Measurements from ENCODE around the gene TNK1.
"Not testable (repeated sequence)": the region's sequence is repeated elsewhere in the genome, so short reads cannot be mapped to it uniquely, and the experiment has no call there.

The TNK1 gene

DNA sequence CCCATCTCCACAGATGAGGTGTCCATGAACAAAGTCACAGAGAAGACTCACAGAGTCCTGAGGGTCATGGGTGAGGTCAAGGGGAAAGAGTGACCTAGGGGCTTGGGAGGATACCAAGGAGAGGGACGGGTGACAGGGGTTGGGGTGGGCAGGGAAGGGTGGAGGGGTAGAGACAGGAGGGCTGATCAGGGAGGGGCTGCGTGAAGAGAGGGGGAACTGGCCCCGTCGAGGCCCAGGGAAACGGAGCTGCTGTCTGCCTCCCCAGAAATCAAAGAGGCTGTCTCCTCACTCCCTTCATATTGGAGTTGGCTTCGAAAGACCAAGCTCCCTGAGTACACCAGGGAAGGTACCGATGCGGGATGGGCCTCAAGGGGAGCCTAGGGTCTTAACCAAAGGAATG is 25.3 kb upstream of the TNK1 start:
- DNase-seq = no peak

GRCh38 chr17:7356072-7356549 is 24.8 kb upstream of the TNK1 start:
- DNase-seq = peak; percentile 37 to 82

- no peak for DNase-seq
Measured at GRCh38 chr17:7356756-7357155, 24.1 kb upstream of the TNK1 start.

DNA sequence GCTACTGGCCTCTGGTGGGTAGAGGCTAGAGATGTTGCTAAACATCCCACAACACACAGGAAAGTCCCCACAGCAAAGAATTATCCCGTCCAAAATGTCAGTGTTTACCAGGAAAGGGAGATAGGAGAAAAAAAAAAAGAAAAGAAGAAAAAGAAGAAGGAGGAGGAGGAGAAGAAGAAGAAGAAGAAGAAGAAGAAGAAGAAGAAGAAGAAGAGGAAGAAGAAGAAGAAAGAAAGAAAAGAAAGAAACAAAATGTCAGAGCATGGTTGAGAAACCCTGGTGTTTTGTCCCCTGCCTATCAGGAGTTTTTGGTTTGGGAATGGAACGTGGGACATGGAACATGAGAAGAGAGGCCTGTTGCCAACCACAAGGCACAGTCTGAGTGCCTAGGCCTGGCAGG is 23.5 kb upstream of the TNK1 start:
- DNase-seq = no peak

- DNase-seq = no peak
Measured at GRCh38 chr17:7361906-7362305, 19.0 kb upstream of the TNK1 start.

- no peak for DNase-seq
Measured at GRCh38 chr17:7363311-7363710, 17.6 kb upstream of the TNK1 start.

- not testable (repeated sequence) for DNase-seq
Measured at GRCh38 chr17:7365963-7366362, 14.9 kb upstream of the TNK1 start.

DNA sequence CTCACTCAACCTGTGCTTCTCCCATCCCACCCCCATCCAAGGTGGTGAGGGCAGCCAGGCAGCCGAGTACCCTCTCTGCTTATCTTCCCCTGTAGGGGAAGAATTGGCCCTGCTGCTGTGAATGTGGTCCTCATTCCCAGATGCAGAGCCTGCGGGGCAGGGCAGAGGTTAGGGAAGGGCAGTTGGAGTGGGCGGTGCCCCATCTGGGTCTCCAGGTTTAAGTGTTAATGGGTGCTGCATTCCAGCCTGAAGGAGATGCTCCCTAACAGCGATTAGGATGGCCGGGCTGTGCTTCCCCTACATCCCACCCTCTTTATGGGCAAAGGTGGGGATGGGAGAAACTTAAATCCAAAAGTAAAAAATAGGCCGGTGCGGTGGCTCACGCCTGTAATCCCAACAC is 13.8 kb upstream of the TNK1 start:
- no peak for DNase-seq

- DNase-seq = no peak
Measured at GRCh38 chr17:7367918-7368598, 12.8 kb upstream of the TNK1 start.

GRCh38 chr17:7368599-7368994 is 12.3 kb upstream of the TNK1 start:
- DNase-seq = not testable (repeated sequence)

DNA sequence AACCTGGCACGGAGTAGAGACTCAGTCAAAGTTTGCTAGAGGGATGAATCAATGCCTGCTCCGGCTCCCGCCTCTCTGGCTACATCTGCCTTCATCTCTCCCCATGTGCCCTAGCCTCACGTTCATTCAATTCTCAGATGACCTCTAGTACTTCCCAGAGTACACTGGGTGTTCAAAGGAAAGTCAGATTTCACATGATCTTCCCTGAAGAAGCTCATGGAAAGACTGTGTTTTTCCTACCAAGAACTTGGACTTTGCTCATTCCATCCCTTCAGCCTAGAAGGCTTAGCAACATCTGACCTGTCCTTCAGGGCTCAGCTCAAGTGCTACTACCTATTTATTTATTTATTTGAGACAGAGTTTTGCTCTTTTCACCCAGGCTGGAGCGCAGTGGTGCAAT is 11.1 kb upstream of the TNK1 start:
- no peak for DNase-seq

DNA sequence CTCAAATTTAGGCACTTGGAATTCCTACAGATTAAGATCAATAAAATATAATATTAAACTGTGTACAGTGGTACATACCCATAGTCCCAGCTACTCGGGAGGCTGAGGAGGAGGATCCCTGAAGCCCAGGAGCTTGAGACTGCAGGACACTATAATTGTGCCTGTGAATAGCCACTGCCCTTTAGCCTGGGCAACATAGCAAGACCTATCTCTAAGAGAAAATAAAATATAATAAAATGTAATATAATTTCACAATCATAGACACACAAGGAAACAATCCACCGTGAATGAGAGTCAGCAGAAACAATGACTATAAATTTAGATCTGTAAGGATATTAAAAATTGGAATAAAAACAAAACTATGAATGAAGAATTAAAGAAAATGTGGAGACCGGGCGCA is 10.0 kb upstream of the TNK1 start:
- no peak for DNase-seq

- DNase-seq = no peak
Measured at GRCh38 chr17:7374353-7374752, 6.5 kb upstream of the TNK1 start.

DNA sequence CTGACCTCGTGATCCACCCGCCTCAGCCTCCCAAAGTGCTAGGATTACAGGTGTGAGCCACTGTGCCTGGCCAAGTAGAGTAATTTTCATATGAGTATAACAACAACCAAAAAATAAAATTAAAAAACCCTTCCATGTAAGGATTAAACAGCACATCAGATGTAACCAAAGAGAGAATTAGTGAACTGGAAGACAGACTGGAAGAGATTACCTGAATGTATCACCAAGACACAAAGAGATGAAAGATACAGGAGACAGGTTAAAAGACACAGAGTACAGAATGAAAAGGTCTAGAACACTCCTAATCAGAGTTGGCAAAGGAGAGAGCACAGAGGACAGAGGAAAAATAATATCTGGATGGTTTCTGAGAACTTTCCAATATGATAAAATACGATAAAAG is 1.8 kb upstream of the TNK1 start:
- DNase-seq = no peak

DNA sequence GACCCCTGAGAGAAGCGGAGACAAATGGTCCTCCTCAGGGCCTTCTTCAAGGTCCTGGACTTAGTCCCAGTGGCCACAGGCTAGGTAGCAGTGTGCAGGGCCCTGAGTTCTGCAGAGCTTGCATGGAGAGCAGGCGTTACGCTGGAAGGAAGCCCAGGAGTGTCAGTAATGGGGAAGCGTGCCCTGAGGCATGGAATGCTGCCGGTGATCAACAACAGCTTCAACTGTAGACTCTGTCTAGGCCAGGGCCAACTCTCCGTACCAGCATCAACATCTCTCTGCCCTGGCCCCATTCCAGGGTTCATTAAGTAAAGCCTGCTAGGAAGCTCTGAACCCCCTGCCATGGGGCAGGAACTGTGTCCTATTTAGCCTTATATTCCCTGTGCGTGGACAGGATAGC is 568 bp upstream of the TNK1 start:
- no peak for DNase-seq

- no peak for DNase-seq
Measured at GRCh38 chr17:7382901-7383300, 2.0 kb downstream of the TNK1 start.

GRCh38 chr17:7383371-7383741 is 2.5 kb downstream of the TNK1 start:
- no peak for DNase-seq

- peak in 1 of 2 experiments; percentile 76 for DNase-seq
Measured at GRCh38 chr17:7383742-7384488, 3.0 kb downstream of the TNK1 start.

- no peak for DNase-seq
Measured at GRCh38 chr17:7384489-7385081, 3.7 kb downstream of the TNK1 start.

DNA sequence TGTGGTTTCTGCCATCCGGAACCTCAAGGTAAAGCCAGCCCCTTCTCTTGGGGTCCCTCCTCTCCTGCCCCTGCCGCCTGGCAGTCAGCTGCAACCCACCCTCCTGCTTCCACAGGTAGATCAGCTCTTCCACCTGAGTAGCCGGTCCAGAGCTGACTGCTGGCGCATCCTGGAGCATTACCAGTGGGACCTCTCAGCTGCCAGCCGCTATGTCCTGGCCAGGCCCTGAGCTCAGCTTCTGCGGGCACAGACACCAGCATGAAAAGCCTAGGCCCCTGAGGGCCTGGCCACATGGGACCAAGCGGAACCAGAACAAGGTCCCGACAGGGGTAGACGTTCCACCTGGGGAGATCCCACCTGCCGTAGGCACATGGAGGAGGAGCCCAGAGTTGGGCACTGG is 8.0 kb downstream of the TNK1 start:
- DNase-seq = no peak

- no peak for DNase-seq
Measured at GRCh38 chr17:7389924-7390910, 9.3 kb downstream of the TNK1 start.

DNA sequence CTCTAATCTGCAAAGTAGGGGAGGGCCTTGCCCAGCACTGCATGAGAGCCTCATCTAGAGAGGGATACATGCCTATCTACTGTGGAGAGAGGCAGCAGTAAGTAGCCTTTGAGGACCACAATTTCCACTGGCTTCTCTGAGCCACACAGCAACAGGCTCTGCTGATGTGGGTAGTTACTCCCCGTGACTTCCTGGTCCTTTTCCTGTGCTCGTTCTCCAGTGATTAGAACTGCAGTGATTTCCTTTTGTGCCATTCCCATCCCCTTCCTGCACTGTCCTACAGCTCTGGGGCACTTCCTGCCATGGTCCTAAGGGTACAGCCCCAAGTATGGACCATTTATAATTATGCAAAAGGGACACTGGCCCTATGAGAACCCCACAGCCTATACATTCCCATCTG is 10.4 kb downstream of the TNK1 start:
- no peak for DNase-seq
